Muscle of back (tissue), 11 donors: Measurements from ENCODE around the gene FAM107A. TPM values are rescaled to one million over a fixed set of nuclear protein-coding genes. Genes with fewer than 3 reads are reported as not detected.

Source experiments
- DNase-seq, 3 donors: peaks; one replicate each; pipeline versions ENCODE4 v3.0.0 to v3.0.0-alpha.2; 2013
- polyA plus RNA-seq, 10 donors: library from polyadenylated mRNA; unstranded; fragments of 120-200 nt; gene quantifications; one replicate each; pipeline ENCODE4 v1.2.1, GENCODE V29; 2013; ENCODE audit not compliant: insufficient read length in 10 of 10

Gene FAM107A
- polyA plus RNA-seq, 10 donors, result 1.0 to 2.6 (median 1.2) TPM

- DNase-seq, result no peak
Observed at GRCh38 chr3:58594117-58594516, 16.9 kb upstream of the FAM107A start.

GRCh38 chr3:58591517-58592510, 14.6 kb upstream of the FAM107A start:
- DNase-seq, result no peak

- DNase-seq, result peak; percentile 39 to 78 (median 68)
Observed at GRCh38 chr3:58588030-58588614, 10.9 kb upstream of the FAM107A start.

- DNase-seq, result peak in 1 of 3 donors; percentile 39
Observed at GRCh38 chr3:58586776-58587192, 9.6 kb upstream of the FAM107A start.

GRCh38 chr3:58585994-58586393, 8.8 kb upstream of the FAM107A start:
- peak in 1 of 3 donors; percentile 46 for DNase-seq

GRCh38 chr3:58585005-58585786, 8.0 kb upstream of the FAM107A start:
- peak; percentile 63 to 92 (median 79) for DNase-seq

GRCh38 chr3:58584690-58585004, 7.5 kb upstream of the FAM107A start:
- no peak for DNase-seq

- DNase-seq, result peak in 1 of 3 donors; percentile 58
Observed at GRCh38 chr3:58581328-58582091, 4.3 kb upstream of the FAM107A start.

GRCh38 chr3:58580826-58581327, 3.7 kb upstream of the FAM107A start:
- DNase-seq, result no peak

- DNase-seq, result no peak
Observed at GRCh38 chr3:58578873-58579272, 1.7 kb upstream of the FAM107A start.

GRCh38 chr3:58576716-58577115, 475 bp downstream of the FAM107A start:
- DNase-seq, result no peak

GRCh38 chr3:58575971-58576652, 1.1 kb downstream of the FAM107A start:
- peak in 1 of 3 donors; percentile 30 for DNase-seq

- no peak for DNase-seq
Observed at GRCh38 chr3:58574682-58575081, 2.5 kb downstream of the FAM107A start.

- no peak for DNase-seq
Observed at GRCh38 chr3:58574106-58574505, 3.1 kb downstream of the FAM107A start.

GRCh38 chr3:58573640-58574039, 3.6 kb downstream of the FAM107A start:
- DNase-seq, result peak in 2 of 3 donors; percentile 33 to 58

- DNase-seq, result no peak
Observed at GRCh38 chr3:58572634-58573230, 4.5 kb downstream of the FAM107A start.

- no peak for DNase-seq
Observed at GRCh38 chr3:58572013-58572633, 5.1 kb downstream of the FAM107A start.

- no peak for DNase-seq
Observed at GRCh38 chr3:58570851-58571250, 6.3 kb downstream of the FAM107A start.

GRCh38 chr3:58569287-58570001, 7.7 kb downstream of the FAM107A start:
- DNase-seq, result no peak
